HL-60 (cell line): ENCODE results near the gene RPL39L.

Source experiments
- CTCF ChIP-seq: IDR thresholded peaks from one replicate; pipeline ENCODE4 v1.5.1; 2011; ENCODE audit warnings: low read length, control low read depth, inconsistent platforms; ENCODE audit not compliant: insufficient read depth
- POLR2AphosphoS5 ChIP-seq: IDR thresholded peaks from 2 replicates; pipeline ENCODE4 v1.6.1; 2012; ENCODE audit warnings: low read depth

GRCh38 chr3:187088701-187089100 is 50.6 kb downstream of the RPL39L start:
- TF ChIP-seq CTCF, result no peak
- no peak for TF ChIP-seq POLR2AphosphoS5
